Spleen (tissue), 11 donors: Measurements from ENCODE around the gene TSHR. TPM values are rescaled to one million over a fixed set of nuclear protein-coding genes. Genes with fewer than 3 reads are reported as not detected.

ENCODE experiments used
- DNase-seq: peaks from one replicate; pipeline ENCODE4 v3.0.0-alpha.2; 2020
- H3K27ac ChIP-seq, 8 donors: fragments of 200-600 bp; sonication (generic) in 7 of 8; 1 replicate in 4 of 8; 2 replicates in 4 of 8; pipeline versions ENCODE4 v1.5.0 to v1.8.0; 2016 to 2021; ENCODE audit warnings: inconsistent platforms in 4 of 8, mild to moderate bottlenecking in 4 of 8, moderate library complexity in 1 of 8
- H3K27me3 ChIP-seq, 7 donors: fragments of 200-600 bp; sonication (generic) in 6 of 7; replicated peaks in 1 of 7; 1 replicate in 4 of 7; 2 replicates in 3 of 7; pipeline versions ENCODE4 v1.5.0 to v1.8.0; 2016 to 2021; ENCODE audit warnings: inconsistent platforms in 3 of 7, mild to moderate bottlenecking in 1 of 7
- H3K36me3 ChIP-seq, 6 donors: fragments of 200-600 bp; sonication (generic) in 5 of 6; 1 replicate in 4 of 6; 2 replicates in 2 of 6; pipeline versions ENCODE4 v1.5.0 to v1.8.0; 2016 to 2021; ENCODE audit warnings: inconsistent platforms in 2 of 6
- H3K4me1 ChIP-seq, 6 donors: fragments of 200-600 bp; sonication (generic) in 5 of 6; 1 replicate in 3 of 6; 2 replicates in 3 of 6; pipeline versions ENCODE4 v1.5.0 to v1.8.0; 2016 to 2021; ENCODE audit warnings: inconsistent platforms in 3 of 6
- H3K4me3 ChIP-seq, 8 donors: fragments of 200-600 bp; sonication (generic) in 7 of 8; 1 replicate in 4 of 8; 2 replicates in 4 of 8; pipeline versions ENCODE4 v1.5.0 to v1.8.0; 2016 to 2021; ENCODE audit warnings: inconsistent platforms in 4 of 8, mild to moderate bottlenecking in 4 of 8, moderate library complexity in 2 of 8
- H3K9me3 ChIP-seq, 8 donors: fragments of 200-600 bp; sonication (generic) in 7 of 8; 1 replicate in 4 of 8; 2 replicates in 4 of 8; pipeline versions ENCODE4 v1.5.0 to v1.8.0; 2016 to 2021; ENCODE audit warnings: inconsistent platforms in 4 of 8
- CTCF ChIP-seq, 11 experiments: fragments of 200-600 bp in 7 of 11; fragments of 450-650 bp in 4 of 11; sonication (generic) in 4 of 11; IDR thresholded peaks in 8 of 11; conservative IDR thresholded peaks in 3 of 11; 1 replicate in 7 of 11; 2 replicates in 4 of 11; pipeline versions ENCODE4 v1.4.0 to v1.8.0; 2016 to 2021; ENCODE audit warnings: antibody characterized with exemption in 11 of 11, inconsistent platforms in 4 of 11, mild to moderate bottlenecking in 1 of 11
- POLR2A ChIP-seq, 3 donors: fragments of 450-650 bp; IDR thresholded peaks; one replicate each; pipeline ENCODE4 v1.5.1; 2017; ENCODE audit warnings: antibody characterized with exemption in 3 of 3, mild to moderate bottlenecking in 1 of 3
- POLR2AphosphoS5 ChIP-seq, 3 donors: sonication (generic); formaldehyde crosslinking; IDR thresholded peaks; one replicate each; pipeline ENCODE4 v1.5.1; 2017; ENCODE audit warnings: antibody characterized with exemption in 3 of 3
- WGBS, 5 donors: extraction: QIAGEN DNeasy Blood & Tissue Kit in 3 of 5; methylation state at CpG; one replicate each; pipeline versions ENCODE4 v1.1.5 to v1.1.7; 2013 to 2018; 5-methylcytosine and 5-hydroxymethylcytosine counted together
- intact Hi-C: fragments of 100-400 bp; cut with DNase I; formaldehyde crosslinking; loops from one replicate; pipeline ENCODE4 v1.15.0; 2023; ENCODE audit warnings: low total_unique reads
- polyA plus RNA-seq, 3 donors: library from polyadenylated mRNA; stranded (reverse); fragments of 200-250 nt; gene quantifications; one replicate each; pipeline ENCODE4 v1.2.1, GENCODE V29; 2013
- total RNA-seq, 7 donors: library from RNA; depleted of rRNA in 3 of 7; stranded (reverse); fragments of >200 nt in 3 of 7; fragmentation: NEBNext Ultra II Directional in 4 of 7; extraction: Animal tissue kit (Norgen Biotek cat#: 25700) in 4 of 7; gene quantifications; one replicate each; pipeline versions ENCODE4 v1.1.0 to v1.2.1, GENCODE V29; 2016 to 2021
- donor health status: healthy with polysubstance abuse.
- donor health status: DM: no; HTN: no; CAD: no; lungs with moderate emphysema.
- donor health status: DM: no; HTN: no; CAD: no.
- donor health status: Bipolar disorder and iron deficiency.
- donor health status: healthy.
- donor health status: DM: no; HTN: no; CAD: no.
- donor health status: DM: yes; HTN: yes; CAD: no.

Gene TSHR
- total and polyA plus RNA-seq, 10 donors = 0.22 to 3.1 (median 0.46) TPM; not detected in 1

- no peak for DNase-seq
- TF ChIP-seq POLR2AphosphoS5 (IDR thresholded peaks at IDR 0.05) (no peak), POLR2A (IDR thresholded peaks at IDR 0.05) (no peak), CTCF (IDR thresholded peaks at IDR 0.05 in 8 of 11, conservative IDR thresholded peaks at IDR 0.05 in 3 of 11) (no peak)
- peaks cover 0 to 3% (median 0%) of the 10 kb centered on the region in 8 donors for H3K9me3 ChIP-seq
- peaks cover 0 to 29% (median 20%) of the 10 kb centered on the region in 6 donors for H3K4me1 ChIP-seq
- no peak overlapping the region for H3K4me3 ChIP-seq
- H3K36me3 ChIP-seq = no peaks in the 10 kb centered on the region
- 45 to 62% (median 51%) methylated on average over 4 of the region's 4 CpGs for WGBS, 5 donors
- no peaks in the 10 kb centered on the region for H3K27me3 ChIP-seq
- H3K27ac ChIP-seq = no peak overlapping the region
- intact Hi-C loops = no loop called here
Measured at GRCh38 chr14:80933686-80934085, 21.7 kb upstream of the TSHR start.

GRCh38 chr14:80940146-80940545, 15.3 kb upstream of the TSHR start:
- H3K4me1 ChIP-seq = peaks cover 3 to 33% (median 20%) of the 10 kb centered on the region in 6 donors
- H3K36me3 ChIP-seq = peaks cover 0 to 4% (median 0%) of the 10 kb centered on the region in 6 donors
- intact Hi-C loops = no loop called here
- WGBS, 5 donors = 42 to 74% (median 61%) methylated on average over 1 of the region's 1 CpG
- no peak overlapping the region for H3K4me3 ChIP-seq
- DNase-seq = no peak
- H3K9me3 ChIP-seq = no peaks in the 10 kb centered on the region
- TF ChIP-seq POLR2AphosphoS5 (IDR thresholded peaks at IDR 0.05) = no peak
- no peak for TF ChIP-seq CTCF (IDR thresholded peaks at IDR 0.05 in 8 of 11, conservative IDR thresholded peaks at IDR 0.05 in 3 of 11)
- no peak for TF ChIP-seq POLR2A (IDR thresholded peaks at IDR 0.05)
- no peaks in the 10 kb centered on the region for H3K27me3 ChIP-seq
- H3K27ac ChIP-seq = no peak overlapping the region

GRCh38 chr14:80941241-80942185, 13.9 kb upstream of the TSHR start, which contains the start of gene CEP128:
TSS of gene CEP128 (minus strand) at chr14:80941738.
- Histone ChIP-seq H3K27me3 (no peaks in the 10 kb centered on the region), H3K36me3 (peaks cover 0 to 4% (median 0%) of the 10 kb centered on the region in 6 donors), H3K9me3 (no peaks in the 10 kb centered on the region), H3K4me1 (peaks cover 3 to 33% (median 20%) of the 10 kb centered on the region in 6 donors), H3K27ac (peak within 1 kb of the TSS in 7 of 8 donors; percentile 23 to 74 (median 61)), H3K4me3 (peak within 1 kb of the TSS; percentile 56 to 78 (median 70))
- 1 to 3% (median 2%) methylated on average over 29 to 40 of the region's 40 CpGs for WGBS, 5 donors
- TF ChIP-seq POLR2AphosphoS5 (IDR thresholded peaks at IDR 0.05) (peak; percentile 70 to 85 (median 80)), POLR2A (IDR thresholded peaks at IDR 0.05) (no peak)
- peak; percentile 96 for DNase-seq
- intact Hi-C loops = no loop called here

- Histone ChIP-seq H3K27ac (peak overlapping the region in 6 of 8 donors; percentile 43 to 74 (median 66)), H3K4me3 (peak overlapping the region in 6 of 8 donors; percentile 59 to 78 (median 70)), H3K27me3 (no peaks in the 10 kb centered on the region), H3K4me1 (peaks cover 3 to 33% (median 20%) of the 10 kb centered on the region in 6 donors), H3K36me3 (peaks cover 0 to 4% (median 0%) of the 10 kb centered on the region in 6 donors), H3K9me3 (no peaks in the 10 kb centered on the region)
- intact Hi-C loops = no loop called here
- TF ChIP-seq POLR2A (IDR thresholded peaks at IDR 0.05) (no peak), CTCF (IDR thresholded peaks at IDR 0.05 in 8 of 11, conservative IDR thresholded peaks at IDR 0.05 in 3 of 11) (no peak), POLR2AphosphoS5 (IDR thresholded peaks at IDR 0.05) (no peak)
- WGBS, 5 donors = 16 to 28% (median 25%) methylated on average over 5 of the region's 5 CpGs
- no peak for DNase-seq
Measured at GRCh38 chr14:80942191-80942600, 13.2 kb upstream of the TSHR start.
